OCI-LY1 (cell line): Measurements from ENCODE around the gene NDRG2.

Source experiments
- EZH2 ChIP-seq: fragments of 200-600 bp; sonication (generic), shearing (Covaris generic); IDR thresholded peaks from 2 replicates; pipeline ENCODE4 v1.8.0; 2017; ENCODE audit warnings: borderline replicate concordance, mixed run types, mild to moderate bottlenecking, antibody characterized with exemption, low read length, moderate library complexity, mixed read lengths
- TF ChIP-seq, protein P1 (sequence below): fragments of 200-600 bp; sonication (generic), shearing (Covaris generic); IDR thresholded peaks from 2 replicates; pipeline ENCODE4 v1.5.1; 2017; ENCODE audit warnings: mild to moderate bottlenecking, antibody characterized with exemption, low read length, moderate library complexity, mixed read lengths

DNA sequence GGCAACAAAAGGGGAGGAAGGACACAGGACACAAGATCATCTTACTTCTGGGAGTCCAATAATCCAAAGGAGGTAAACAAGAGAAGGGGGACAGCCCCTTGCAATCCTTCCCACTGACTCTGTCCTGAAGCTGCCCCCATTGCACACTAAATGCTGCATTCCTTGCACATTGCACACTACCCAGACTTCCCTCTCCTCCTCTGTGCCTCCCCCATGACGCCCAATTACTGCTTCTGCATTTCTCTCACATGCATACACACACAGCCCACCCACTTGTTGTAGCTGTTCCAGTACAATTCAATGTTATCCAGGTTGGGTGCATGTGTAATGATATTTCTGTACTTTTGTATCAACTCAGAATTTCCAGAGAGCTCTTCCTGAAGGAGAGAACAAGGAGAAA, 5.5 kb downstream of the NDRG2 start:
- TF ChIP-seq, protein P1, sequence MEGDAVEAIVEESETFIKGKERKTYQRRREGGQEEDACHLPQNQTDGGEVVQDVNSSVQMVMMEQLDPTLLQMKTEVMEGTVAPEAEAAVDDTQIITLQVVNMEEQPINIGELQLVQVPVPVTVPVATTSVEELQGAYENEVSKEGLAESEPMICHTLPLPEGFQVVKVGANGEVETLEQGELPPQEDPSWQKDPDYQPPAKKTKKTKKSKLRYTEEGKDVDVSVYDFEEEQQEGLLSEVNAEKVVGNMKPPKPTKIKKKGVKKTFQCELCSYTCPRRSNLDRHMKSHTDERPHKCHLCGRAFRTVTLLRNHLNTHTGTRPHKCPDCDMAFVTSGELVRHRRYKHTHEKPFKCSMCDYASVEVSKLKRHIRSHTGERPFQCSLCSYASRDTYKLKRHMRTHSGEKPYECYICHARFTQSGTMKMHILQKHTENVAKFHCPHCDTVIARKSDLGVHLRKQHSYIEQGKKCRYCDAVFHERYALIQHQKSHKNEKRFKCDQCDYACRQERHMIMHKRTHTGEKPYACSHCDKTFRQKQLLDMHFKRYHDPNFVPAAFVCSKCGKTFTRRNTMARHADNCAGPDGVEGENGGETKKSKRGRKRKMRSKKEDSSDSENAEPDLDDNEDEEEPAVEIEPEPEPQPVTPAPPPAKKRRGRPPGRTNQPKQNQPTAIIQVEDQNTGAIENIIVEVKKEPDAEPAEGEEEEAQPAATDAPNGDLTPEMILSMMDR: no peak
- TF ChIP-seq EZH2: no peak
